ENCODE measurements around the gene FBXL12.

DNA sequence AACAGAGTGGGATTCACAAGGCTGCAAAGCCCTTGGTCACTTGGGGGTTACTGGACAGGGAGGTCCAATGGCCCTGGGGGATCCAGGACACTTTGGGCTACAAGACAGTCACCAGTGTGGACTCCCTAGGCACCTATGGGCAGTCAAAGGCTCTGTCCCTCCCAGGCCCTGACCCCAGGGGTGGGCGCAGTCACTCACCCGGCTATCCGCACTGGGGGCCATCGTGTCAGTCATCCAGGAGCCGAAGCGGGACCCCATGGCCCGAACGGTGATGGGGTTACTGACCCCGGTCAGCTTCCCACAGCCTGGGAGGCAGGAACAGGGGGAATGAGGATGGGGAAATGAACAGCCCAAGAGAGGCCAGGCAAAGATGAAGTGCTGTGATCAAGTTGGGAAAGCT, 37.7 kb upstream of the FBXL12 start:
- TF ChIP-seq POLR2A (IDR thresholded peaks at IDR 0.05; ENCODE audit: low read depth) (no peak), POLR2AphosphoS5 (IDR thresholded peaks at IDR 0.05) (no peak)
- TF ChIP-seq, protein P1, sequence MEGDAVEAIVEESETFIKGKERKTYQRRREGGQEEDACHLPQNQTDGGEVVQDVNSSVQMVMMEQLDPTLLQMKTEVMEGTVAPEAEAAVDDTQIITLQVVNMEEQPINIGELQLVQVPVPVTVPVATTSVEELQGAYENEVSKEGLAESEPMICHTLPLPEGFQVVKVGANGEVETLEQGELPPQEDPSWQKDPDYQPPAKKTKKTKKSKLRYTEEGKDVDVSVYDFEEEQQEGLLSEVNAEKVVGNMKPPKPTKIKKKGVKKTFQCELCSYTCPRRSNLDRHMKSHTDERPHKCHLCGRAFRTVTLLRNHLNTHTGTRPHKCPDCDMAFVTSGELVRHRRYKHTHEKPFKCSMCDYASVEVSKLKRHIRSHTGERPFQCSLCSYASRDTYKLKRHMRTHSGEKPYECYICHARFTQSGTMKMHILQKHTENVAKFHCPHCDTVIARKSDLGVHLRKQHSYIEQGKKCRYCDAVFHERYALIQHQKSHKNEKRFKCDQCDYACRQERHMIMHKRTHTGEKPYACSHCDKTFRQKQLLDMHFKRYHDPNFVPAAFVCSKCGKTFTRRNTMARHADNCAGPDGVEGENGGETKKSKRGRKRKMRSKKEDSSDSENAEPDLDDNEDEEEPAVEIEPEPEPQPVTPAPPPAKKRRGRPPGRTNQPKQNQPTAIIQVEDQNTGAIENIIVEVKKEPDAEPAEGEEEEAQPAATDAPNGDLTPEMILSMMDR (IDR thresholded peaks at IDR 0.05): no peak

All from esophagus muscularis mucosa (tissue), 3 donors.